Measurements from ENCODE around the gene CALR3.
"Not testable (repeated sequence)": the region's sequence is repeated elsewhere in the genome, so short reads cannot be mapped to it uniquely, and the experiment has no call there.

The CALR3 gene

DNA sequence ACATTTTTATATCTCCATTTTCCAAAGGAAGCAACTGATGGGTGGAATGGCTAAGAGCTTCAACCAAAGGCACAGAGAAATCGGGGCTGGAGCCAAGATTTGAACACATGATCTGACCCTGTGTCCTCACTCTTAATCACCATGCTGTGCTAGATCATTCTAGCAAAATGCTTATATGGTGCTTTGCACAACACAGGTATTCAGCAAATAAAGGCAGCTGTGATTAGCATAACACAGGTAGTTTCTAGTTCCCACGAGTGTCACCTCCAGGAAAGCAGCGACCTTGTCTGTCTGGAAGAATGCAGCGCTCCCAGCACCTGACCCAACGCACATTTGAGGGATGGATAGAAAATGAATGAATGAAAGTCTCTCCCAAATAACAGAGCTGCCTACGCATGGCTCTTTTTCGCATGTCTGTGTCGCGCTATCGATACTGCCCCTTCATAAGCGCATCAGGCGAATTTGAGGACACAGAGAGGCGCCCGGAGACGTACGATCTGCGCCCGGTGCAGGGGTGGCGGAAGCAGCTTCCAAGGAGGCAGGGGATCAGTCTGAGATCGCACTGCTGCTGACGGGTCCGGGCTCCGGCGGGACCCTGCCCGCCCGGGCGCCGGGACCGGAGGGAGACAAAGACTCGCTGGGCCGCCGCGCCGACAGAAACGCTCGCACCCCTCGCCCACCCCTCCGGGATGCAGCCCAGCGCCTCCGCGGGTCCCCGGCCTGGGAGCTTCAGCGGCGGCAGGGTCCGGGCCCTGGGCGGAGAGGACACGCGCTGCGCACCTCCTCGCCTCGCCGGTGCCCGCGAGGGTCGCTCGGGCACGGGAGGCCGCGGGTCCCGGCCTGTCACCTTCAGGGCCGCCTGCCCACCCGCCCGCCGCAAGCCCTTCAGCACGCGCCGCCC is 24.8 kb downstream of the CALR3 start:
- Mint-ChIP-seq H3K36me3 (ENCODE audit: low read depth) (peaks cover 2% of the 10 kb centered on the region), H3K4me1 (peaks cover 43% of the 10 kb centered on the region), H3K27ac (peak overlapping the region; percentile 3 to 83 (median 39)), H3K27me3 (ENCODE audit: low read depth) (no peaks in the 10 kb centered on the region), H3K4me3 (peak overlapping the region; percentile 90 to 95 (median 95)), H3K9me3 (no peaks in the 10 kb centered on the region)
- no peak for TF ChIP-seq CTCF (IDR thresholded peaks at IDR 0.05; ENCODE audit: unreplicated experiment in 3 of 3)

- peak overlapping the region; percentile 3 to 83 (median 39) for H3K27ac Mint-ChIP-seq
- H3K4me3 Mint-ChIP-seq = peak overlapping the region; percentile 90 to 95 (median 95)
- no peaks in the 10 kb centered on the region for H3K9me3 Mint-ChIP-seq
- no peak for TF ChIP-seq CTCF (IDR thresholded peaks at IDR 0.05; ENCODE audit: unreplicated experiment in 3 of 3)
- peaks cover 4% of the 10 kb centered on the region for H3K36me3 Mint-ChIP-seq (ENCODE audit: low read depth)
- H3K4me1 Mint-ChIP-seq = peaks cover 43% of the 10 kb centered on the region
- no peaks in the 10 kb centered on the region for H3K27me3 Mint-ChIP-seq (ENCODE audit: low read depth)
These were observed 25.4 kb downstream of the CALR3 start for GRCh38 chr19:16470541-16470910.

DNA sequence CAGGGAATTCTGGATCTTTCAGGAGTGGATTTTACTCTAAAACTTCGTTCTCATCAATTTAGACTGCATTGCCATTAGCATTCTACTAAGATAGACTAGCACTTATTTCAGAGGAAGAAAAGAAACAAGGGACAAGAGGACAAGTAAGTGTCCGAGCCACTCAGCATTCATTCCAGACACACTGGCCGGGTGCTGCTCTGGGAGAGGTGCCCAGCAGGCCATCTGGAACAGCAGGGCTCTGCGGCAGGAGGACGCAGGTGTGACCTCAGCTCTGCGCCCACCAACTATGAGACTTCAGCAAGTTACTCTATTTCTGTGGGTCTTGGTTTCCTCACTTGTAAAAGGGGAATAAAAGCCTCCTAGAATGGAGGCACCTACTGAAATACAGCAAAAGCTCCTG is 28.4 kb downstream of the CALR3 start:
- H3K36me3 Mint-ChIP-seq (ENCODE audit: low read depth) = peaks cover 8% of the 10 kb centered on the region
- H3K27ac Mint-ChIP-seq = no peak overlapping the region
- TF ChIP-seq CTCF (IDR thresholded peaks at IDR 0.05; ENCODE audit: unreplicated experiment in 3 of 3) = no peak
- H3K27me3 Mint-ChIP-seq (ENCODE audit: low read depth) = no peaks in the 10 kb centered on the region
- H3K4me1 Mint-ChIP-seq = peaks cover 54% of the 10 kb centered on the region
- no peaks in the 10 kb centered on the region for H3K9me3 Mint-ChIP-seq
- H3K4me3 Mint-ChIP-seq = peak overlapping the region; percentile 34 to 76 (median 72)

- not testable (repeated sequence) for H3K27me3 Mint-ChIP-seq (ENCODE audit: low read depth); H3K9me3 Mint-ChIP-seq; H3K36me3 Mint-ChIP-seq (ENCODE audit: low read depth); H3K27ac Mint-ChIP-seq
- Mint-ChIP-seq H3K4me1 (peaks cover 54% of the 10 kb centered on the region), H3K4me3 (peak overlapping the region in 1 of 3 experiments; percentile 34)
These were observed 29.1 kb downstream of the CALR3 start for GRCh38 chr19:16466802-16467427.

- Mint-ChIP-seq H3K4me1 (peaks cover 50% of the 10 kb centered on the region), H3K27me3 (ENCODE audit: low read depth) (no peaks in the 10 kb centered on the region), H3K27ac (no peak overlapping the region), H3K36me3 (ENCODE audit: low read depth) (peaks cover 8% of the 10 kb centered on the region), H3K4me3 (no peak overlapping the region), H3K9me3 (no peaks in the 10 kb centered on the region)
- TF ChIP-seq CTCF (IDR thresholded peaks at IDR 0.05; ENCODE audit: unreplicated experiment in 3 of 3) = no peak
These were observed 30.7 kb downstream of the CALR3 start for GRCh38 chr19:16465239-16465638.

DNA sequence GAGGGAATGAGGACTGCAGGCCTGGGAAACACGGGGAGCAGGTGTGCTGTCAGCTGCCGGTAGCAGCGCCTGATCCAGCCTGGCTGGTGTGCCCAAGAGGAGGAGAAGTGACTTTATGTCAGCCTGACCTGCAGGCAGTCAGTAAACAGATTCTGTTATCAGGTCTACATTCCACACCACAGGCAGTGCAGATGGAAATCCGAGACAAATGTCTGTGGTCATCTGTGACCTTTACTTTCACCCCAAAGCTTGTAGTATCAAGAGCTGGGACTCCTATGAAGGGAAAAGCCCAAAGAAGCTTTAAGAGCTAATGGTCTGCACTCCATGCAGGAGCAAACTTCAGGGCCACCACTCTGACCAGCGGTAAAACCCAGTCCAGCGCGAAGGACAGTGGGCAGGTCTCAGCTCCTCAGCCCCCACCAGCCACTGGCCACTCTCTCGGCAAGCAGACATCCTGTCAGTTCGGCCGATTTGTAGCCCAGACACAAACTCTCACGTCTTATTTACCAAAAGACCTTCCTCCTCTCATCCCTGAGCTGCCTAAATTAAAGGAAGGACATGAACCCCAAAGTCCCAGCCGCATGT is 31.9 kb downstream of the CALR3 start:
- peak overlapping the region in 2 of 3 experiments; percentile 8 to 10 for H3K27ac Mint-ChIP-seq
- no peaks in the 10 kb centered on the region for H3K9me3 Mint-ChIP-seq
- no peak overlapping the region for H3K4me3 Mint-ChIP-seq
- TF ChIP-seq CTCF (IDR thresholded peaks at IDR 0.05; ENCODE audit: unreplicated experiment in 3 of 3) = no peak
- peaks cover 8% of the 10 kb centered on the region for H3K36me3 Mint-ChIP-seq (ENCODE audit: low read depth)
- H3K4me1 Mint-ChIP-seq = peaks cover 49% of the 10 kb centered on the region
- no peaks in the 10 kb centered on the region for H3K27me3 Mint-ChIP-seq (ENCODE audit: low read depth)
